SK-N-SH treated with all-trans-retinoic acid at 6 μM for 48 hours (cell line): ENCODE measurements around the gene C1D.

ENCODE experiments used
- BACH2 ChIP-seq: fragments of 250-450 bp; sonication (Bioruptor Pico); IDR thresholded peaks from 2 replicates; pipeline ENCODE4 v1.9.0; 2021; ENCODE audit warnings: mild to moderate bottlenecking, borderline replicate concordance
- RARB ChIP-seq: fragments of 250-450 bp; sonication (Bioruptor Pico); IDR thresholded peaks from 2 replicates; pipeline ENCODE4 v1.8.0; 2021; ENCODE audit warnings: mild to moderate bottlenecking, moderate library complexity
- TOX ChIP-seq: fragments of 250-450 bp; sonication (Bioruptor Pico); IDR thresholded peaks from 2 replicates; pipeline ENCODE4 v1.8.0; 2021; ENCODE audit warnings: mild to moderate bottlenecking, moderate library complexity, borderline replicate concordance
- ZNF8 ChIP-seq: fragments of 450-650 bp; formaldehyde crosslinking; IDR thresholded peaks from 2 replicates; pipeline ENCODE4 v1.5.0; 2020; ENCODE audit warnings: mild to moderate bottlenecking, moderate library complexity
- TF ChIP-seq, protein P1 (sequence below): fragments of 250-450 bp; sonication (Bioruptor Pico); IDR thresholded peaks from 2 replicates; pipeline ENCODE4 v1.5.1; 2020; ENCODE audit warnings: low read depth, mild to moderate bottlenecking, moderate library complexity

DNA sequence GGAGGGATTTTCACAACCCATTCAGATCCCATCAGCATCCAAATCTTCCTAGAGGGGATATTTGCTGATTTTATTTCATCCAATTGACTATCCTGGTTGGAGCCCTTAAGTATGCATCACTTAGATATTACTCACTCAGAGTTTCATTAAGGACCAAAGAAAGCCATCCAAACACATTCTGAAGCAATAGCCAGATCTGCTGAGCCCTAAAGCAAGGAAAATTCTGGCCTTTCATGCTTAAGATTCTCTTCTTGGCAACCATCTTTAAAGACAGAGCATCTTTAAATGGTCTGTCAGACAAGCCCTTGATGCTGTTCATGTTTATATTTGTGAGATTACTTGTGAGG lies 40.9 kb upstream of the C1D start:
- TF ChIP-seq ZNF8 (CRISPR knock-in tag) (no peak), RARB (CRISPR knock-in tag) (no peak), TOX (CRISPR knock-in tag) (no peak), BACH2 (CRISPR knock-in tag) (no peak)
- TF ChIP-seq, protein P1, sequence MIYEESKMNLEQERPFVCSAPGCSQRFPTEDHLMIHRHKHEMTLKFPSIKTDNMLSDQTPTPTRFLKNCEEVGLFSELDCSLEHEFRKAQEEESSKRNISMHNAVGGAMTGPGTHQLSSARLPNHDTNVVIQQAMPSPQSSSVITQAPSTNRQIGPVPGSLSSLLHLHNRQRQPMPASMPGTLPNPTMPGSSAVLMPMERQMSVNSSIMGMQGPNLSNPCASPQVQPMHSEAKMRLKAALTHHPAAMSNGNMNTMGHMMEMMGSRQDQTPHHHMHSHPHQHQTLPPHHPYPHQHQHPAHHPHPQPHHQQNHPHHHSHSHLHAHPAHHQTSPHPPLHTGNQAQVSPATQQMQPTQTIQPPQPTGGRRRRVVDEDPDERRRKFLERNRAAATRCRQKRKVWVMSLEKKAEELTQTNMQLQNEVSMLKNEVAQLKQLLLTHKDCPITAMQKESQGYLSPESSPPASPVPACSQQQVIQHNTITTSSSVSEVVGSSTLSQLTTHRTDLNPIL (CRISPR knock-in tag), result no peak
